ENCODE measurements around the gene EPHB6. TPM values are rescaled to one million over a fixed set of nuclear protein-coding genes. Genes with fewer than 3 reads are reported as not detected.

Gene EPHB6
- total RNA-seq, 2 experiments from 2014 or later, result 50.7 to 55.8 TPM

GRCh38 chr7:142915315-142915714 is 60.4 kb downstream of the EPHB6 start:
- H3K4me1 Mint-ChIP-seq (ENCODE audit: low read depth), result no peaks in the 10 kb centered on the region

DNA sequence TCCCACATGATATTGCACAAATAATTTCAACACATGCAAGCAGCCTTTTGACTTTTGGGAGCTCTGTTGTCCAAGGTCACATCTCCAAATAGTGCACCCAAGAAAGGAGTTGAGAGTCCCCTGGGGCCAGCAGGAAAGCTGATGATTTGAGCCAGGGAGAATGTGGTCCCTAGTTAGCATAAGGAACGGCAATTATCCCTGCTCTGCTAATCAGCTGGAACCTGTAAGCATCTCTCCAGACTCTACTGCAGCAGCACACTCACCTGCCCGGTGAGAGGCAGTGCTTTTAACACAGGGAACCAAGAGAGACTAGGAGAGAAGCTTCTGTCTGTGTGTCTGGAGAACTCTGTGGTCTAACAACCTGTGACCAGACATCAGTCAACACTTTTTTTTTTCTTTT is 61.6 kb downstream of the EPHB6 start:
- Mint-ChIP-seq H3K27me3 (peaks cover 19% of the 10 kb centered on the region), H3K4me1 (ENCODE audit: low read depth) (no peaks in the 10 kb centered on the region), H3K9me3 (no peaks in the 10 kb centered on the region), H3K27ac (no peak overlapping the region), H3K4me3 (no peak overlapping the region), H3K36me3 (ENCODE audit: low read depth) (no peaks in the 10 kb centered on the region)
- TF ChIP-seq, protein P1, sequence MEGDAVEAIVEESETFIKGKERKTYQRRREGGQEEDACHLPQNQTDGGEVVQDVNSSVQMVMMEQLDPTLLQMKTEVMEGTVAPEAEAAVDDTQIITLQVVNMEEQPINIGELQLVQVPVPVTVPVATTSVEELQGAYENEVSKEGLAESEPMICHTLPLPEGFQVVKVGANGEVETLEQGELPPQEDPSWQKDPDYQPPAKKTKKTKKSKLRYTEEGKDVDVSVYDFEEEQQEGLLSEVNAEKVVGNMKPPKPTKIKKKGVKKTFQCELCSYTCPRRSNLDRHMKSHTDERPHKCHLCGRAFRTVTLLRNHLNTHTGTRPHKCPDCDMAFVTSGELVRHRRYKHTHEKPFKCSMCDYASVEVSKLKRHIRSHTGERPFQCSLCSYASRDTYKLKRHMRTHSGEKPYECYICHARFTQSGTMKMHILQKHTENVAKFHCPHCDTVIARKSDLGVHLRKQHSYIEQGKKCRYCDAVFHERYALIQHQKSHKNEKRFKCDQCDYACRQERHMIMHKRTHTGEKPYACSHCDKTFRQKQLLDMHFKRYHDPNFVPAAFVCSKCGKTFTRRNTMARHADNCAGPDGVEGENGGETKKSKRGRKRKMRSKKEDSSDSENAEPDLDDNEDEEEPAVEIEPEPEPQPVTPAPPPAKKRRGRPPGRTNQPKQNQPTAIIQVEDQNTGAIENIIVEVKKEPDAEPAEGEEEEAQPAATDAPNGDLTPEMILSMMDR (IDR thresholded peaks at IDR 0.05), result no peak
- ATAC-seq (ENCODE audit: poor library complexity) (no peak), DNase-seq (no peak)
- intact Hi-C loops (cut with DNase I, micrococcal nuclease), result no loop called here
- H3K4me3 ChIP-seq (ENCODE audit: low read length), result no peak overlapping the region
- no peak overlapping the region for H3K27ac ChIP-seq (ENCODE audit: low read depth in 1 of 2, low read length in 2 of 2)
- H3K36me3 ChIP-seq (ENCODE audit: insufficient read depth, low read length), result no peaks in the 10 kb centered on the region
- ChIA-PET POLR2A (no interaction called here), CTCF (no interaction called here)
- H3K27me3 ChIP-seq (ENCODE audit: control insufficient read depth in 1 of 2, insufficient read depth in 2 of 2, low read length in 2 of 2), result peaks cover 0 to 3% of the 10 kb centered on the region in 2 experiments
- H3K4me1 ChIP-seq (ENCODE audit: insufficient read depth, low read length), result no peaks in the 10 kb centered on the region
- no peaks in the 10 kb centered on the region for H3K9me3 ChIP-seq (ENCODE audit: control insufficient read depth in 1 of 2, insufficient read depth in 1 of 2, low read length in 2 of 2)

More at GRCh38 chr7:142915315-142915714, 60.4 kb downstream of the EPHB6 start:
- no peak overlapping the region for H3K4me3 ChIP-seq (ENCODE audit: low read length)
- ChIA-PET CTCF (no interaction called here), POLR2A (interaction anchor here (0.6 kb wide), 1 partner anchor 17 kb away, joined by 3 read pairs; no protein-coding TSS in a partner anchor)
- H3K27me3 Mint-ChIP-seq, result peaks cover 30% of the 10 kb centered on the region
- ATAC-seq (ENCODE audit: poor library complexity) (no peak), DNase-seq (no peak)
- intact Hi-C loops (cut with DNase I, micrococcal nuclease), result no loop called here
- no peaks in the 10 kb centered on the region for H3K36me3 ChIP-seq (ENCODE audit: insufficient read depth, low read length)
- H3K9me3 ChIP-seq (ENCODE audit: control insufficient read depth in 1 of 2, insufficient read depth in 1 of 2, low read length in 2 of 2), result no peaks in the 10 kb centered on the region
- H3K4me1 ChIP-seq (ENCODE audit: insufficient read depth, low read length), result no peaks in the 10 kb centered on the region
- TF ChIP-seq, protein P1 (IDR thresholded peaks at IDR 0.05), result no peak
- no peak overlapping the region for H3K4me3 Mint-ChIP-seq
- H3K27me3 ChIP-seq (ENCODE audit: control insufficient read depth in 1 of 2, insufficient read depth in 2 of 2, low read length in 2 of 2), result peaks cover 0 to 5% of the 10 kb centered on the region in 2 experiments
- no peaks in the 10 kb centered on the region for H3K9me3 Mint-ChIP-seq
- H3K27ac ChIP-seq (ENCODE audit: low read depth in 1 of 2, low read length in 2 of 2), result no peak overlapping the region
- no peaks in the 10 kb centered on the region for H3K36me3 Mint-ChIP-seq (ENCODE audit: low read depth)
- no peak overlapping the region for H3K27ac Mint-ChIP-seq

DNA sequence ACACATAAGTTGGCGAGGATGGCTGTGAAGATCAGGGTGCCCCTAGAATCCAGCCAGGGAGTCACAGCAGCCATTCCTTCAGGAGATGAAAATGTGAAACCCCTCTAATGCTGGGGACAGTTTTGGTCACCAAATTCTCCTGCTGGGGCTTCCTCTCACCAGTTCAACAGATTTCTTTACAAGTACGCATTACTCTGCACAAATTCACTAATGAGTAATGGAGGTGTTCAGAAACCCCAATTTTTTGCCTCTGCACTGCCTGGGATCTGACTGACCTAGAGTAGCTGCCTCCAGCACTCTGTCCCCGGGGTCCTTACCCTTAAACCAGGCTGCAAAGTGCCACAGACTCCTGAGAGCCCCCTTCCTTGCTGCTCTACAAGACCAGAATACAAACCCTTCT is 62.6 kb downstream of the EPHB6 start:
- H3K36me3 ChIP-seq (ENCODE audit: insufficient read depth, low read length), result no peaks in the 10 kb centered on the region
- ChIA-PET POLR2A (no interaction called here), CTCF (no interaction called here)
- DNase-seq (no peak), ATAC-seq (ENCODE audit: poor library complexity) (no peak)
- Mint-ChIP-seq H3K4me1 (ENCODE audit: low read depth) (no peaks in the 10 kb centered on the region), H3K27ac (no peak overlapping the region), H3K4me3 (no peak overlapping the region), H3K27me3 (peaks cover 10% of the 10 kb centered on the region), H3K9me3 (no peaks in the 10 kb centered on the region), H3K36me3 (ENCODE audit: low read depth) (no peaks in the 10 kb centered on the region)
- intact Hi-C loops (cut with DNase I, micrococcal nuclease), result no loop called here
- no peaks in the 10 kb centered on the region for H3K9me3 ChIP-seq (ENCODE audit: control insufficient read depth in 1 of 2, insufficient read depth in 1 of 2, low read length in 2 of 2)
- H3K27ac ChIP-seq (ENCODE audit: low read depth in 1 of 2, low read length in 2 of 2), result no peak overlapping the region
- no peak overlapping the region for H3K4me3 ChIP-seq (ENCODE audit: low read length)
- TF ChIP-seq, protein P1 (IDR thresholded peaks at IDR 0.05), result no peak
- H3K27me3 ChIP-seq (ENCODE audit: control insufficient read depth in 1 of 2, insufficient read depth in 2 of 2, low read length in 2 of 2), result peaks cover 0 to 1% of the 10 kb centered on the region in 2 experiments
- H3K4me1 ChIP-seq (ENCODE audit: insufficient read depth, low read length), result no peaks in the 10 kb centered on the region

All from CD4-positive, alpha-beta T cell (primary cell).